Middle frontal gyrus (tissue), 1 donor: ENCODE results near the gene ASCC3.

Source experiments
- DNase-seq: peaks from one replicate; pipeline ENCODE4 v3.0.0-alpha.2; 2015; ENCODE audit warnings: low spot score; ENCODE audit errors: extremely low spot score

ASCC3 gene

GRCh38 chr6:100467129-100468015 is 413.8 kb downstream of the ASCC3 start:
- DNase-seq = no peak

- no peak for DNase-seq
Observed at GRCh38 chr6:100466410-100467128, 414.6 kb downstream of the ASCC3 start.

GRCh38 chr6:100465701-100466409 is 415.3 kb downstream of the ASCC3 start:
- no peak for DNase-seq

GRCh38 chr6:100464903-100465700 is 416.0 kb downstream of the ASCC3 start, which contains the start of gene SIM1:
Gene SIM1 (minus strand): TSS chr6:100464921. CDS start chr6:100463468, 1,453 bp downstream.
- no peak for DNase-seq

- no peak for DNase-seq
Observed at GRCh38 chr6:100464162-100464851, 416.8 kb downstream of the ASCC3 start.

GRCh38 chr6:100463630-100464161 is 417.4 kb downstream of the ASCC3 start:
- DNase-seq = no peak

- DNase-seq = no peak
Observed at GRCh38 chr6:100462706-100463629, 418.2 kb downstream of the ASCC3 start.

GRCh38 chr6:100461917-100462705 is 419.0 kb downstream of the ASCC3 start:
- no peak for DNase-seq

GRCh38 chr6:100461278-100461916 is 419.7 kb downstream of the ASCC3 start:
- no peak for DNase-seq

GRCh38 chr6:100460650-100461204 is 420.4 kb downstream of the ASCC3 start:
- no peak for DNase-seq

- DNase-seq = no peak
Observed at GRCh38 chr6:100459592-100460184, 421.4 kb downstream of the ASCC3 start.

- DNase-seq = no peak
Observed at GRCh38 chr6:100458841-100459591, 422.1 kb downstream of the ASCC3 start.
